Stimulated activated CD8-positive, alpha-beta memory T cell treated with anti-CD3 and anti-CD28 coated beads, Interleukin-4, amount 100 ng/mL, for 48 hours (primary cell): ENCODE measurements around the gene SPEF2.

Source experiments
- DNase-seq: peaks from one replicate; pipeline ENCODE4 v3.0.0-alpha.2; 2020

The SPEF2 gene

GRCh38 chr5:35617435-35618303 lies at the start of gene SPEF2:
Gene SPEF2 (plus strand): TSS chr5:35617863. CDS start chr5:35617998, 135 bp downstream.
- DNase-seq, result peak; percentile 86

GRCh38 chr5:35575578-35575977 lies 42.1 kb upstream of the SPEF2 start:
- no peak for DNase-seq

GRCh38 chr5:35587419-35587818 lies 30.2 kb upstream of the SPEF2 start:
- DNase-seq, result no peak

- no peak for DNase-seq
These were observed 24.3 kb upstream of the SPEF2 start for GRCh38 chr5:35593338-35593737.

GRCh38 chr5:35598707-35599370 lies 18.8 kb upstream of the SPEF2 start:
- no peak for DNase-seq

- no peak for DNase-seq
These were observed 17.1 kb upstream of the SPEF2 start for GRCh38 chr5:35600591-35600990.

GRCh38 chr5:35608881-35609779 lies 8.5 kb upstream of the SPEF2 start:
- no peak for DNase-seq

- DNase-seq, result no peak
These were observed 616 bp upstream of the SPEF2 start for GRCh38 chr5:35617060-35617434.

- no peak for DNase-seq
These were observed 607 bp downstream of the SPEF2 start for GRCh38 chr5:35618304-35618636.

GRCh38 chr5:35618781-35619180 lies 1.1 kb downstream of the SPEF2 start:
- no peak for DNase-seq

- DNase-seq, result no peak
These were observed 5.3 kb downstream of the SPEF2 start for GRCh38 chr5:35622974-35623373.

- no peak for DNase-seq
These were observed 6.3 kb downstream of the SPEF2 start for GRCh38 chr5:35623991-35624390.

- no peak for DNase-seq
These were observed 8.4 kb downstream of the SPEF2 start for GRCh38 chr5:35626108-35626507.

- no peak for DNase-seq
These were observed 8.9 kb downstream of the SPEF2 start for GRCh38 chr5:35626553-35626952.

- no peak for DNase-seq
These were observed 16.7 kb downstream of the SPEF2 start for GRCh38 chr5:35634326-35634725.

GRCh38 chr5:35640623-35641022 lies 23.0 kb downstream of the SPEF2 start:
- DNase-seq, result no peak

- no peak for DNase-seq
These were observed 26.9 kb downstream of the SPEF2 start for GRCh38 chr5:35644543-35644942.

- DNase-seq, result no peak
These were observed 29.5 kb downstream of the SPEF2 start for GRCh38 chr5:35647128-35647527.

GRCh38 chr5:35647712-35648111 lies 30.0 kb downstream of the SPEF2 start:
- no peak for DNase-seq

GRCh38 chr5:35651002-35651756 lies 33.5 kb downstream of the SPEF2 start:
- DNase-seq, result peak; percentile 64

GRCh38 chr5:35656721-35657120 lies 39.1 kb downstream of the SPEF2 start:
- no peak for DNase-seq

GRCh38 chr5:35657877-35658276 lies 40.2 kb downstream of the SPEF2 start:
- DNase-seq, result no peak

- DNase-seq, result no peak
These were observed 41.9 kb downstream of the SPEF2 start for GRCh38 chr5:35659556-35659955.
